ENCODE measurements around the gene SH3BP5.

The SH3BP5 gene

GRCh38 chr3:15295506-15295905, 36.9 kb downstream of the SH3BP5 start:
- no peak for DNase-seq

- no peak for DNase-seq
These were observed 37.5 kb downstream of the SH3BP5 start for GRCh38 chr3:15294929-15295328.

GRCh38 chr3:15292765-15293522, 39.4 kb downstream of the SH3BP5 start:
- no peak for DNase-seq

GRCh38 chr3:15291589-15292541, 40.5 kb downstream of the SH3BP5 start:
- peak; percentile 83 for DNase-seq

GRCh38 chr3:15290736-15291135, 41.6 kb downstream of the SH3BP5 start:
- DNase-seq: no peak

- DNase-seq: no peak
These were observed 42.7 kb downstream of the SH3BP5 start for GRCh38 chr3:15289661-15290060.

- DNase-seq: no peak
These were observed 43.9 kb downstream of the SH3BP5 start for GRCh38 chr3:15288331-15289035.

- no peak for DNase-seq
These were observed 44.6 kb downstream of the SH3BP5 start for GRCh38 chr3:15287565-15288330.

- no peak for DNase-seq
These were observed 46.4 kb downstream of the SH3BP5 start for GRCh38 chr3:15286022-15286421.

- no peak for DNase-seq
These were observed 48.1 kb downstream of the SH3BP5 start for GRCh38 chr3:15284121-15284889.

- no peak for DNase-seq
These were observed 48.7 kb downstream of the SH3BP5 start for GRCh38 chr3:15283702-15284101.

GRCh38 chr3:15281817-15282216, 50.6 kb downstream of the SH3BP5 start:
- DNase-seq: no peak

GRCh38 chr3:15280853-15281532, 51.4 kb downstream of the SH3BP5 start:
- DNase-seq: no peak

GRCh38 chr3:15279671-15280402, 52.5 kb downstream of the SH3BP5 start:
- DNase-seq: no peak

- no peak for DNase-seq
These were observed 53.2 kb downstream of the SH3BP5 start for GRCh38 chr3:15279205-15279604.

- no peak for DNase-seq
These were observed 54.4 kb downstream of the SH3BP5 start for GRCh38 chr3:15277861-15278500.

- DNase-seq: no peak
These were observed 56.2 kb downstream of the SH3BP5 start for GRCh38 chr3:15276028-15276724.

- DNase-seq: no peak
These were observed 59.2 kb downstream of the SH3BP5 start for GRCh38 chr3:15273227-15273626.
